K562 (cell line): ENCODE data around the gene ZNF485. TPM values are rescaled to one million over a fixed set of nuclear protein-coding genes. Genes with fewer than 3 reads are reported as not detected.

Source experiments
- DPF2 ChIP-seq: fragments of 450-650 bp; IDR thresholded peaks from 2 replicates; pipeline ENCODE4 v1.6.1; 2016
- FOXJ2 ChIP-seq: fragments of 200-800 bp; sonication (Bioruptor generic); IDR thresholded peaks from 2 replicates; pipeline ENCODE4 v1.6.1; 2016; ENCODE audit warnings: missing genetic modification characterization, missing compliant biosample characterization
- HDAC6 ChIP-seq: IDR thresholded peaks from 2 replicates; pipeline ENCODE4 v1.6.1; 2012; ENCODE audit warnings: low read depth, mild to moderate bottlenecking, control low read depth, inconsistent platforms, low read length, moderate library complexity
- MEIS2 ChIP-seq: fragments of 450-650 bp; IDR thresholded peaks from 2 replicates; pipeline ENCODE4 v1.6.1; 2014; ENCODE audit warnings: mild to moderate bottlenecking; ENCODE audit not compliant: partially characterized antibody
- MTA2 ChIP-seq: fragments of 450-650 bp; IDR thresholded peaks from 2 replicates; pipeline ENCODE4 v1.6.1; 2016; ENCODE audit warnings: low read depth
- PCBP1 ChIP-seq: fragments of 200-400 bp; formaldehyde crosslinking; IDR thresholded peaks from 2 replicates; pipeline ENCODE4 v1.6.1; 2018; ENCODE audit warnings: mild to moderate bottlenecking, low read depth, low read length; ENCODE audit not compliant: poor library complexity, severe bottlenecking
- RB1 ChIP-seq: fragments of 450-650 bp; IDR thresholded peaks from 2 replicates; pipeline ENCODE4 v1.6.1; 2017; ENCODE audit warnings: low read depth, mild to moderate bottlenecking
- ZFP30 ChIP-seq: fragments of 250-450 bp; sonication (Bioruptor Pico); IDR thresholded peaks from 2 replicates; pipeline ENCODE4 v1.8.0; 2022; ENCODE audit warnings: moderate library complexity, mild to moderate bottlenecking, inconsistent platforms, borderline replicate concordance
- ZNF696 ChIP-seq: fragments of 250-450 bp; sonication (Bioruptor Pico); conservative IDR thresholded peaks from 2 replicates; pipeline ENCODE4 v1.4.0; 2020; ENCODE audit warnings: mild to moderate bottlenecking, moderate library complexity
- polyA plus RNA-seq, 8 experiments: library from polyadenylated mRNA; depleted of rRNA in 4 of 8; stranded (reverse) in 5 of 8; unstranded in 3 of 8; fragments of >200 nt; fragmentation: Nextera tagmentation in 2 of 8; fragmentation: Illumina TruSeq in 1 of 8; extraction: Ambion mirVana in 2 of 8; extraction: Trizol in 1 of 8; gene quantifications; 2 replicates each; pipeline versions ENCODE4 v1.2.1 to v1.2.3, GENCODE V29; 2011 to 2014; ENCODE audit warnings: inconsistent platforms in 1 of 8, missing spikeins in 1 of 8
- total RNA-seq, 7 experiments: library from RNA; depleted of rRNA in 6 of 7; stranded (reverse); fragments of >200 nt in 6 of 7; fragmentation: Illumina TruSeq in 2 of 7; extraction: Trizol in 2 of 7; gene quantifications; 2 replicates each; pipeline versions ENCODE4 v1.2.1 to v1.2.3, GENCODE V29; 2011 to 2021; ENCODE audit warnings: low replicate concordance in 1 of 7
- TF ChIP-seq, protein P1 (sequence below), 3 experiments: fragments of 200-800 bp in 1 of 3; fragments of 250-450 bp in 1 of 3; fragments of 450-650 bp in 1 of 3; sonication (Bioruptor Pico) in 1 of 3; sonication (Bioruptor generic) in 1 of 3; formaldehyde crosslinking in 1 of 3; IDR thresholded peaks; 2 replicates each; pipeline versions ENCODE4 v1.6.1 to v1.8.0; 2016 to 2022; ENCODE audit warnings: mild to moderate bottlenecking in 2 of 3, missing genetic modification characterization in 2 of 3, missing compliant biosample characterization in 1 of 3, moderate library complexity in 1 of 3
- TF ChIP-seq, protein P2 (sequence below): sonication (generic); formaldehyde crosslinking; IDR thresholded peaks from 2 replicates; pipeline ENCODE4 v1.8.0; 2022; ENCODE audit warnings: missing genetic modification reagents, mild to moderate bottlenecking, borderline replicate concordance
- TF ChIP-seq, protein P3 (sequence below): sonication (generic); formaldehyde crosslinking; IDR thresholded peaks from 2 replicates; pipeline ENCODE4 v1.8.0; 2023; ENCODE audit warnings: mild to moderate bottlenecking, missing genetic modification reagents
- TF ChIP-seq, protein P4 (sequence below): fragments of 200-800 bp; sonication (Bioruptor generic); IDR thresholded peaks from 2 replicates; pipeline ENCODE4 v1.6.1; 2017; ENCODE audit warnings: missing genetic modification characterization, missing compliant biosample characterization
- TF ChIP-seq, protein P5 (sequence below): sonication (generic); formaldehyde crosslinking; IDR thresholded peaks from 2 replicates; pipeline ENCODE4 v1.9.0; 2022; ENCODE audit warnings: mild to moderate bottlenecking, missing genetic modification reagents
- TF ChIP-seq, protein P6 (sequence below), 2 experiments: fragments of 450-650 bp; conservative IDR thresholded peaks; 2 replicates each; pipeline ENCODE4 v1.6.1; 2017; ENCODE audit warnings: mild to moderate bottlenecking in 2 of 2, moderate library complexity in 2 of 2

ZNF485 gene
- total and polyA plus RNA-seq, 9 of the 15 experiments (the other 6 are each of a cell fraction or from before 2014, with no cell fraction given), result 8.0 to 18.7 (median 11.9) TPM

DNA sequence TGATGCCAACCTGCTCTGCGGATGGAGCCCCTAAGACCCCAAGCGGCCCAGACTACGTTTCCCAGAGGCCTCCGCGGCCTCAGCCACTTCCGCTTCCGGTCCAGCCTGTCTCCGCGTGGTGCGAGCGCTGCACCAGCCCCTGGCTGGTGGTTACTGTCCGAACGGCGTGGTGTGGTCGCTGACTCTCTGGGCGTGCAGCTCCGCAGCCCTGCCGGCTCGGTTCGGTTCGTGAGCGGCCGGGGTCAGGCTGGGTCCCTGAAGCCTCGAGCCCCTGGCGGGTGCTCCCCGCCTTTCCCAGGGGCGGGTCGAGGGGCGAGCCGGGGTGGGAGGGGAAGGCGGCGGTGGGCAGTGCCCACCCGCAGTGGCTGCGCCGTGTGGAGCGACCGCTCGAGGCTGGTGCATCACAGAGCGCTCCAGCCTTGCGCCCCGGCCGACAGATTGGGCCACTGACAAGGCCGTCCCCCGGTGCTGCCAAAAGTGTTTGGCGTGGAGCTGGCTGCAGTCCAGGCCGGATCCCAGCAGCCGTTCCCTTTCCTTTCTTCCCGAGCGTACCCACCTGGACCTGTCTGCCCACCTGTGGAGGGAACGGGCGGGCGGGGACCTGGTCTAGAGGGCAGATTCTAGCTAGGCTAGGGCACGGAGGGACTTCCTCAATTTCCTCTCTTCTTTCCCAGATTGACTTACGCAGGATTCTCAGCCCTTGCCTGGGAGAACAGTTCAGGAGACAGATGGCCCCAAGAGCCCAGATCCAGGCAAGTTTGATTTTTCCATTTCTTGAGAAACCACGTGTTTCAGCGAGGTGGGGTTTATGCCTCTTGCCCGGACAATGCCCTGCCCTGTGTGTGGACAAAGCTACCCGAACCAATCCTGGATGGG, at the start of gene ZNF485 (continued):
- TF ChIP-seq, protein P1, sequence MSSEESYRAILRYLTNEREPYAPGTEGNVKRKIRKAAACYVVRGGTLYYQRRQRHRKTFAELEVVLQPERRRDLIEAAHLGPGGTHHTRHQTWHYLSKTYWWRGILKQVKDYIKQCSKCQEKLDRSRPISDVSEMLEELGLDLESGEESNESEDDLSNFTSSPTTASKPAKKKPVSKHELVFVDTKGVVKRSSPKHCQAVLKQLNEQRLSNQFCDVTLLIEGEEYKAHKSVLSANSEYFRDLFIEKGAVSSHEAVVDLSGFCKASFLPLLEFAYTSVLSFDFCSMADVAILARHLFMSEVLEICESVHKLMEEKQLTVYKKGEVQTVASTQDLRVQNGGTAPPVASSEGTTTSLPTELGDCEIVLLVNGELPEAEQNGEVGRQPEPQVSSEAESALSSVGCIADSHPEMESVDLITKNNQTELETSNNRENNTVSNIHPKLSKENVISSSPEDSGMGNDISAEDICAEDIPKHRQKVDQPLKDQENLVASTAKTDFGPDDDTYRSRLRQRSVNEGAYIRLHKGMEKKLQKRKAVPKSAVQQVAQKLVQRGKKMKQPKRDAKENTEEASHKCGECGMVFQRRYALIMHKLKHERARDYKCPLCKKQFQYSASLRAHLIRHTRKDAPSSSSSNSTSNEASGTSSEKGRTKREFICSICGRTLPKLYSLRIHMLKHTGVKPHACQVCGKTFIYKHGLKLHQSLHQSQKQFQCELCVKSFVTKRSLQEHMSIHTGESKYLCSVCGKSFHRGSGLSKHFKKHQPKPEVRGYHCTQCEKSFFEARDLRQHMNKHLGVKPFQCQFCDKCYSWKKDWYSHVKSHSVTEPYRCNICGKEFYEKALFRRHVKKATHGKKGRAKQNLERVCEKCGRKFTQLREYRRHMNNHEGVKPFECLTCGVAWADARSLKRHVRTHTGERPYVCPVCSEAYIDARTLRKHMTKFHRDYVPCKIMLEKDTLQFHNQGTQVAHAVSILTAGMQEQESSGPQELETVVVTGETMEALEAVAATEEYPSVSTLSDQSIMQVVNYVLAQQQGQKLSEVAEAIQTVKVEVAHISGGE (CRISPR knock-in tag; IDR thresholded peaks at IDR 0.05), result peak in 1 of 3 experiments; percentile 84; a peak in 2 of 6 replicates
- peak; percentile 83 for TF ChIP-seq PCBP1
- TF ChIP-seq, protein P2, sequence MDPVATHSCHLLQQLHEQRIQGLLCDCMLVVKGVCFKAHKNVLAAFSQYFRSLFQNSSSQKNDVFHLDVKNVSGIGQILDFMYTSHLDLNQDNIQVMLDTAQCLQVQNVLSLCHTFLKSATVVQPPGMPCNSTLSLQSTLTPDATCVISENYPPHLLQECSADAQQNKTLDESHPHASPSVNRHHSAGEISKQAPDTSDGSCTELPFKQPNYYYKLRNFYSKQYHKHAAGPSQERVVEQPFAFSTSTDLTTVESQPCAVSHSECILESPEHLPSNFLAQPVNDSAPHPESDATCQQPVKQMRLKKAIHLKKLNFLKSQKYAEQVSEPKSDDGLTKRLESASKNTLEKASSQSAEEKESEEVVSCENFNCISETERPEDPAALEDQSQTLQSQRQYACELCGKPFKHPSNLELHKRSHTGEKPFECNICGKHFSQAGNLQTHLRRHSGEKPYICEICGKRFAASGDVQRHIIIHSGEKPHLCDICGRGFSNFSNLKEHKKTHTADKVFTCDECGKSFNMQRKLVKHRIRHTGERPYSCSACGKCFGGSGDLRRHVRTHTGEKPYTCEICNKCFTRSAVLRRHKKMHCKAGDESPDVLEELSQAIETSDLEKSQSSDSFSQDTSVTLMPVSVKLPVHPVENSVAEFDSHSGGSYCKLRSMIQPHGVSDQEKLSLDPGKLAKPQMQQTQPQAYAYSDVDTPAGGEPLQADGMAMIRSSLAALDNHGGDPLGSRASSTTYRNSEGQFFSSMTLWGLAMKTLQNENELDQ, result no peak
- no peak for TF ChIP-seq ZNF696
- TF ChIP-seq DPF2, result no peak
- TF ChIP-seq MEIS2, result no peak
- TF ChIP-seq, protein P3, sequence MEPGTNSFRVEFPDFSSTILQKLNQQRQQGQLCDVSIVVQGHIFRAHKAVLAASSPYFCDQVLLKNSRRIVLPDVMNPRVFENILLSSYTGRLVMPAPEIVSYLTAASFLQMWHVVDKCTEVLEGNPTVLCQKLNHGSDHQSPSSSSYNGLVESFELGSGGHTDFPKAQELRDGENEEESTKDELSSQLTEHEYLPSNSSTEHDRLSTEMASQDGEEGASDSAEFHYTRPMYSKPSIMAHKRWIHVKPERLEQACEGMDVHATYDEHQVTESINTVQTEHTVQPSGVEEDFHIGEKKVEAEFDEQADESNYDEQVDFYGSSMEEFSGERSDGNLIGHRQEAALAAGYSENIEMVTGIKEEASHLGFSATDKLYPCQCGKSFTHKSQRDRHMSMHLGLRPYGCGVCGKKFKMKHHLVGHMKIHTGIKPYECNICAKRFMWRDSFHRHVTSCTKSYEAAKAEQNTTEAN (CRISPR knock-in tag), result no peak
- peak; percentile 24; the same call in 1 of the 2 replicates for TF ChIP-seq RB1
- TF ChIP-seq MTA2, result no peak
- no peak for TF ChIP-seq HDAC6
- TF ChIP-seq, protein P4, sequence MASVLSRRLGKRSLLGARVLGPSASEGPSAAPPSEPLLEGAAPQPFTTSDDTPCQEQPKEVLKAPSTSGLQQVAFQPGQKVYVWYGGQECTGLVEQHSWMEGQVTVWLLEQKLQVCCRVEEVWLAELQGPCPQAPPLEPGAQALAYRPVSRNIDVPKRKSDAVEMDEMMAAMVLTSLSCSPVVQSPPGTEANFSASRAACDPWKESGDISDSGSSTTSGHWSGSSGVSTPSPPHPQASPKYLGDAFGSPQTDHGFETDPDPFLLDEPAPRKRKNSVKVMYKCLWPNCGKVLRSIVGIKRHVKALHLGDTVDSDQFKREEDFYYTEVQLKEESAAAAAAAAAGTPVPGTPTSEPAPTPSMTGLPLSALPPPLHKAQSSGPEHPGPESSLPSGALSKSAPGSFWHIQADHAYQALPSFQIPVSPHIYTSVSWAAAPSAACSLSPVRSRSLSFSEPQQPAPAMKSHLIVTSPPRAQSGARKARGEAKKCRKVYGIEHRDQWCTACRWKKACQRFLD, result 0 out of 2 replicates have a peak, but pooled peaks have one; percentile 25
- TF ChIP-seq ZFP30 (CRISPR knock-in tag), result no peak
- TF ChIP-seq, protein P5, sequence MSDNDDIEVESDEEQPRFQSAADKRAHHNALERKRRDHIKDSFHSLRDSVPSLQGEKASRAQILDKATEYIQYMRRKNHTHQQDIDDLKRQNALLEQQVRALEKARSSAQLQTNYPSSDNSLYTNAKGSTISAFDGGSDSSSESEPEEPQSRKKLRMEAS (CRISPR knock-in tag), result peak; percentile 91
- TF ChIP-seq, protein P6, sequence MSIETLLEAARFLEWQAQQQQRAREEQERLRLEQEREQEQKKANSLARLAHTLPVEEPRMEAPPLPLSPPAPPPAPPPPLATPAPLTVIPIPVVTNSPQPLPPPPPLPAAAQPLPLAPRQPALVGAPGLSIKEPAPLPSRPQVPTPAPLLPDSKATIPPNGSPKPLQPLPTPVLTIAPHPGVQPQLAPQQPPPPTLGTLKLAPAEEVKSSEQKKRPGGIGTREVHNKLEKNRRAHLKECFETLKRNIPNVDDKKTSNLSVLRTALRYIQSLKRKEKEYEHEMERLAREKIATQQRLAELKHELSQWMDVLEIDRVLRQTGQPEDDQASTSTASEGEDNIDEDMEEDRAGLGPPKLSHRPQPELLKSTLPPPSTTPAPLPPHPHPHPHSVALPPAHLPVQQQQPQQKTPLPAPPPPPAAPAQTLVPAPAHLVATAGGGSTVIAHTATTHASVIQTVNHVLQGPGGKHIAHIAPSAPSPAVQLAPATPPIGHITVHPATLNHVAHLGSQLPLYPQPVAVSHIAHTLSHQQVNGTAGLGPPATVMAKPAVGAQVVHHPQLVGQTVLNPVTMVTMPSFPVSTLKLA (conservative IDR thresholded peaks at IDR 0.05), result peak; percentile 94 to 98
- TF ChIP-seq FOXJ2 (tag), result no peak
